HG02763 (cell line): Measurements from ENCODE around the gene GABRA4.

ENCODE experiments used
- ATAC-seq: cut with Tn5 transposase; IDR thresholded peaks from one replicate; pipeline ENCODE4 v1.9.1; 2021; ENCODE audit warnings: mild to moderate bottlenecking, moderate library complexity; ENCODE audit not compliant: unreplicated experiment

Gene GABRA4

GRCh38 chr4:46931981-46932380 is 61.4 kb downstream of the GABRA4 start:
- ATAC-seq, result peak; percentile 63

GRCh38 chr4:46930891-46931290 is 62.5 kb downstream of the GABRA4 start:
- ATAC-seq, result no peak

GRCh38 chr4:46927201-46927600 is 66.2 kb downstream of the GABRA4 start:
- ATAC-seq, result no peak

GRCh38 chr4:46924789-46925529 is 68.4 kb downstream of the GABRA4 start:
- no peak for ATAC-seq

GRCh38 chr4:46922205-46922604 is 71.2 kb downstream of the GABRA4 start:
- no peak for ATAC-seq

GRCh38 chr4:46909078-46909477 is 84.3 kb downstream of the GABRA4 start, which contains the start of gene COX7B2:
Gene COX7B2, minus strand, starts transcription at chr4:46909245. Its CDS starts 174,053 bp downstream, at chr4:46735192.
- ATAC-seq, result no peak

GRCh38 chr4:46908148-46908547 is 85.2 kb downstream of the GABRA4 start:
- ATAC-seq, result no peak

GRCh38 chr4:46900082-46900481 is 93.3 kb downstream of the GABRA4 start:
- ATAC-seq, result no peak

- ATAC-seq, result no peak
Observed at GRCh38 chr4:46894826-46895225, 98.6 kb downstream of the GABRA4 start.

- ATAC-seq, result no peak
Observed at GRCh38 chr4:46890056-46890455, 103.3 kb downstream of the GABRA4 start.

- no peak for ATAC-seq
Observed at GRCh38 chr4:46889410-46889809, 104.0 kb downstream of the GABRA4 start.

- no peak for ATAC-seq
Observed at GRCh38 chr4:46886711-46887110, 106.7 kb downstream of the GABRA4 start.

- ATAC-seq, result no peak
Observed at GRCh38 chr4:46878641-46879040, 114.7 kb downstream of the GABRA4 start.

- ATAC-seq, result no peak
Observed at GRCh38 chr4:46874811-46875210, 118.6 kb downstream of the GABRA4 start.

GRCh38 chr4:46870411-46870810 is 123.0 kb downstream of the GABRA4 start:
- ATAC-seq, result no peak
